GM12873 (cell line): ENCODE data around the gene TLE3.
A peak's percentile ranks its signal among the peaks of the same experiment; 100 is the strongest.

ENCODE experiments used
- CTCF ChIP-seq: IDR thresholded peaks from 2 replicates; pipeline ENCODE4 v1.5.1; 2012; ENCODE audit warnings: low read depth, mild to moderate bottlenecking, moderate library complexity, low read length, control low read depth; ENCODE audit not compliant: insufficient read depth; ENCODE audit errors: missing control alignments

Gene TLE3

GRCh38 chr15:70100474-70101341, 3.0 kb upstream of the TLE3 start:
- peak; percentile 34 for TF ChIP-seq CTCF

GRCh38 chr15:70099967-70100473, 2.3 kb upstream of the TLE3 start:
- no peak for TF ChIP-seq CTCF

- TF ChIP-seq CTCF, result no peak
Measured at GRCh38 chr15:70099167-70099966, 1.6 kb upstream of the TLE3 start.

- no peak for TF ChIP-seq CTCF
Measured at GRCh38 chr15:70098461-70099166, 897 bp upstream of the TLE3 start.

GRCh38 chr15:70098153-70098460, 390 bp upstream of the TLE3 start:
- TF ChIP-seq CTCF, result no peak

- no peak for TF ChIP-seq CTCF
Measured at GRCh38 chr15:70097063-70097320, 725 bp downstream of the TLE3 start.
